Gastrocnemius medialis (tissue), 4 donors: ENCODE results near the gene AP1S2. TPM values are rescaled to one million over a fixed set of nuclear protein-coding genes. Genes with fewer than 3 reads are reported as not detected.

Experiments used
- ATAC-seq, 2 donors: fragments of 150-250 bp; one replicate each; pipeline ENCODE4 v1.9.1; 2016
- DNase-seq, 2 donors: peaks; one replicate each; pipeline ENCODE4 v3.0.0-alpha.2; 2019
- H3K27ac ChIP-seq, 4 donors: fragments of 200-600 bp; sonication (generic); 1 replicate in 1 of 4; 2 replicates in 3 of 4; pipeline ENCODE4 v1.5.1; 2016 to 2018; ENCODE audit warnings: mild to moderate bottlenecking in 2 of 4, moderate library complexity in 1 of 4
- H3K27me3 ChIP-seq, 3 donors: fragments of 200-600 bp; sonication (generic) in 2 of 3; 1 replicate in 1 of 3; 2 replicates in 2 of 3; pipeline versions ENCODE4 v1.5.1 to v1.6.0; 2016 to 2019; ENCODE audit warnings: mild to moderate bottlenecking in 1 of 3, moderate library complexity in 1 of 3
- H3K36me3 ChIP-seq, 2 donors: fragments of 200-600 bp; sonication (generic) in 1 of 2; one replicate each; pipeline ENCODE4 v1.5.1; 2017 to 2018
- H3K4me1 ChIP-seq, 2 donors: fragments of 200-600 bp; sonication (generic) in 1 of 2; one replicate each; pipeline ENCODE4 v1.5.1; 2016 to 2017; ENCODE audit warnings: mild to moderate bottlenecking in 2 of 2
- H3K4me3 ChIP-seq, 4 donors: fragments of 200-600 bp; sonication (generic) in 3 of 4; 1 replicate in 1 of 4; 2 replicates in 3 of 4; pipeline ENCODE4 v1.5.1; 2016 to 2019; ENCODE audit warnings: mild to moderate bottlenecking in 2 of 4
- H3K9me3 ChIP-seq, 3 donors: fragments of 200-600 bp; sonication (generic) in 2 of 3; 1 replicate in 1 of 3; 2 replicates in 2 of 3; pipeline ENCODE4 v1.5.1; 2016 to 2019
- CTCF ChIP-seq, 5 experiments: fragments of 450-650 bp in 3 of 5; fragments of 200-600 bp in 2 of 5; sonication (generic) in 2 of 5; IDR thresholded peaks in 4 of 5; conservative IDR thresholded peaks in 1 of 5; 1 replicate in 4 of 5; 2 replicates in 1 of 5; pipeline ENCODE4 v1.5.1; 2016 to 2019; ENCODE audit warnings: antibody characterized with exemption in 5 of 5, mild to moderate bottlenecking in 3 of 5, moderate library complexity in 3 of 5
- POLR2A ChIP-seq, 2 donors: fragments of 450-650 bp; IDR thresholded peaks; one replicate each; pipeline ENCODE4 v1.6.1; 2017; ENCODE audit warnings: antibody characterized with exemption in 2 of 2, mild to moderate bottlenecking in 2 of 2, moderate library complexity in 2 of 2
- in situ Hi-C, 4 donors: fragments of 200-750 bp; cut with MboI; loops; one replicate each; pipeline versions ENCODE4 v1.15.0 to v1.8.0; 2017; ENCODE audit warnings: low sequenced_read_pairs in 4 of 4
- intact Hi-C: fragments of 100-400 bp; cut with DNase I; formaldehyde crosslinking; loops from one replicate; pipeline ENCODE4 v1.15.1; 2023; ENCODE audit warnings: low total_unique reads
- total RNA-seq, 4 donors: library from RNA; depleted of rRNA; stranded (reverse); fragments of >200 nt; gene quantifications; one replicate each; pipeline versions ENCODE4 v1.1.0 to v1.2.3, GENCODE V29; 2016

AP1S2 gene
- total RNA-seq, 4 donors from 2014 or later: 79.8 to 155 (median 122) TPM

GRCh38 chrX:15890463-15890862, 35.9 kb upstream of the AP1S2 start:
- no peak overlapping the region for H3K4me3 ChIP-seq

GRCh38 chrX:15888062-15888461, 33.4 kb upstream of the AP1S2 start:
- Histone ChIP-seq H3K36me3 (no peaks in the 10 kb centered on the region), H3K27me3 (peaks cover 0 to 3% (median 0%) of the 10 kb centered on the region in 3 donors), H3K9me3 (no peaks in the 10 kb centered on the region), H3K27ac (no peak overlapping the region), H3K4me3 (no peak overlapping the region), H3K4me1 (no peaks in the 10 kb centered on the region)
- ATAC-seq (no peak), DNase-seq (no peak)
- TF ChIP-seq POLR2A (IDR thresholded peaks at IDR 0.05) (no peak), CTCF (IDR thresholded peaks at IDR 0.05 in 4 of 5, conservative IDR thresholded peaks at IDR 0.05 in 1 of 5) (no peak)
- in situ Hi-C loops: no loop called here
- intact Hi-C loops: no loop called here

More at GRCh38 chrX:15890463-15890862, 35.9 kb upstream of the AP1S2 start:
- no peak overlapping the region for H3K27ac ChIP-seq
- ATAC-seq (no peak), DNase-seq (no peak)
- intact Hi-C loops (no loop called here), in situ Hi-C loops (no loop called here)
- H3K9me3 ChIP-seq: no peaks in the 10 kb centered on the region
- no peaks in the 10 kb centered on the region for H3K36me3 ChIP-seq
- no peak for TF ChIP-seq CTCF (IDR thresholded peaks at IDR 0.05 in 4 of 5, conservative IDR thresholded peaks at IDR 0.05 in 1 of 5)
- no peak for TF ChIP-seq POLR2A (IDR thresholded peaks at IDR 0.05)
- peaks cover 0 to 3% (median 0%) of the 10 kb centered on the region in 3 donors for H3K27me3 ChIP-seq
- no peaks in the 10 kb centered on the region for H3K4me1 ChIP-seq

GRCh38 chrX:15883540-15883863, 28.9 kb upstream of the AP1S2 start:
- TF ChIP-seq CTCF (IDR thresholded peaks at IDR 0.05 in 4 of 5, conservative IDR thresholded peaks at IDR 0.05 in 1 of 5) (no peak), POLR2A (IDR thresholded peaks at IDR 0.05) (no peak)
- DNase-seq: no peak
- Histone ChIP-seq H3K36me3 (no peaks in the 10 kb centered on the region), H3K4me1 (no peaks in the 10 kb centered on the region), H3K27me3 (peaks cover 0 to 3% (median 0%) of the 10 kb centered on the region in 3 donors), H3K9me3 (no peaks in the 10 kb centered on the region), H3K4me3 (no peak overlapping the region), H3K27ac (no peak overlapping the region)
- in situ Hi-C loops: no loop called here
- ATAC-seq: no peak
- intact Hi-C loops: no loop called here

- ATAC-seq (no peak), DNase-seq (no peak)
- H3K4me1 ChIP-seq: no peaks in the 10 kb centered on the region
- H3K27me3 ChIP-seq: peaks cover 0 to 3% (median 0%) of the 10 kb centered on the region in 3 donors
- H3K4me3 ChIP-seq: no peak overlapping the region
- in situ Hi-C loops (no loop called here), intact Hi-C loops (no loop called here)
- TF ChIP-seq CTCF (IDR thresholded peaks at IDR 0.05 in 4 of 5, conservative IDR thresholded peaks at IDR 0.05 in 1 of 5) (no peak), POLR2A (IDR thresholded peaks at IDR 0.05) (no peak)
- H3K27ac ChIP-seq: no peak overlapping the region
- H3K36me3 ChIP-seq: no peaks in the 10 kb centered on the region
- no peaks in the 10 kb centered on the region for H3K9me3 ChIP-seq
Measured at GRCh38 chrX:15882704-15883539, 28.3 kb upstream of the AP1S2 start.
